OCI-LY3 (cell line): ENCODE data around the gene PCSK5.

ENCODE experiments used
- H2AFZ ChIP-seq: fragments of 200-600, 300-600 bp; shearing (Covaris generic); 2 replicates; pipeline ENCODE4 v1.6.0; 2014; ENCODE audit warnings: antibody characterized with exemption, low read depth, low read length
- H3K27ac ChIP-seq: fragments of 200-600, 300-600 bp; sonication (generic); 2 replicates; pipeline ENCODE4 v1.5.1; 2014; ENCODE audit warnings: mild to moderate bottlenecking, low read length, moderate library complexity, mixed read lengths
- H3K27me3 ChIP-seq: fragments of 200-600, 300-600 bp; sonication (generic); 2 replicates; pipeline ENCODE4 v1.6.1; 2014; ENCODE audit warnings: low read depth, low read length, mixed read lengths
- H3K36me3 ChIP-seq: fragments of 200-600, 300-600 bp; sonication (generic); replicated peaks from 2 replicates; pipeline ENCODE3; 2014; ENCODE audit warnings: low read depth, low read length, mixed read lengths
- H3K4me1 ChIP-seq: fragments of 300-600, 200-600 bp; sonication (generic); 2 replicates; pipeline ENCODE4 v1.6.1; 2014; ENCODE audit warnings: low read length, mixed read lengths
- H3K4me2 ChIP-seq: fragments of 200-600, 300-600 bp; sonication (generic); 2 replicates; pipeline ENCODE4 v1.6.1; 2014; ENCODE audit warnings: low read length, mixed read lengths
- H3K4me3 ChIP-seq: fragments of 300-600, 200-600 bp; sonication (generic); 2 replicates; pipeline ENCODE4 v1.5.1; 2014; ENCODE audit warnings: antibody characterized with exemption, mild to moderate bottlenecking, low read length, moderate library complexity
- H3K79me2 ChIP-seq: fragments of 300-600, 200-600 bp; shearing (Covaris generic); 2 replicates; pipeline ENCODE4 v1.6.1; 2014; ENCODE audit warnings: mild to moderate bottlenecking, low read length, mixed read lengths
- H3K9ac ChIP-seq: fragments of 300-600, 200-600 bp; shearing (Covaris generic); 2 replicates; pipeline ENCODE4 v1.6.0; 2014; ENCODE audit warnings: mild to moderate bottlenecking, low read length, moderate library complexity
- H3K9me3 ChIP-seq: fragments of 200-600, 300-600 bp; shearing (Covaris generic); 2 replicates; pipeline ENCODE4 v1.6.1; 2014; ENCODE audit warnings: low read length, mixed read lengths; ENCODE audit not compliant: insufficient read depth
- H4K20me1 ChIP-seq: fragments of 200-600, 300-600 bp; sonication (generic); 2 replicates; pipeline ENCODE4 v1.6.1; 2016; ENCODE audit warnings: low read length, mixed read lengths; ENCODE audit not compliant: insufficient read depth
- CTCF ChIP-seq: fragments of 200-600, 300-600 bp; sonication (generic); IDR thresholded peaks from 2 replicates; pipeline ENCODE4 v1.5.1; 2014; ENCODE audit warnings: antibody characterized with exemption, low read length, low read depth
- EZH2phosphoT487 ChIP-seq: fragments of 200-600 bp; shearing (Covaris generic); IDR thresholded peaks from 2 replicates; pipeline ENCODE4 v1.6.1; 2018; ENCODE audit warnings: antibody characterized with exemption, mixed run types, low read depth

The PCSK5 gene

GRCh38 chr9:76027416-76027815 is 136.9 kb downstream of the PCSK5 start:
- H3K9me3 ChIP-seq = no peaks in the 10 kb centered on the region
- no peak overlapping the region for H3K4me2 ChIP-seq
- H3K27ac ChIP-seq = no peak overlapping the region
- H2AFZ ChIP-seq = no peak overlapping the region
- no peak overlapping the region for H3K4me3 ChIP-seq
- H3K79me2 ChIP-seq = no peaks in the 10 kb centered on the region
- no peak for TF ChIP-seq EZH2phosphoT487
- no peak for TF ChIP-seq CTCF
- H4K20me1 ChIP-seq = no peaks in the 10 kb centered on the region
- no peaks in the 10 kb centered on the region for H3K36me3 ChIP-seq
- no peak overlapping the region for H3K9ac ChIP-seq
- H3K4me1 ChIP-seq = no peaks in the 10 kb centered on the region
- H3K27me3 ChIP-seq = no peaks in the 10 kb centered on the region

- H3K79me2 ChIP-seq = no peaks in the 10 kb centered on the region
- H3K4me3 ChIP-seq = no peak overlapping the region
- H4K20me1 ChIP-seq = no peaks in the 10 kb centered on the region
- no peaks in the 10 kb centered on the region for H3K4me1 ChIP-seq
- no peaks in the 10 kb centered on the region for H3K36me3 ChIP-seq
- H2AFZ ChIP-seq = no peak overlapping the region
- H3K9me3 ChIP-seq = no peaks in the 10 kb centered on the region
- TF ChIP-seq CTCF (no peak), EZH2phosphoT487 (no peak)
- H3K9ac ChIP-seq = no peak overlapping the region
- H3K4me2 ChIP-seq = no peak overlapping the region
- no peak overlapping the region for H3K27ac ChIP-seq
- H3K27me3 ChIP-seq = no peaks in the 10 kb centered on the region
Observed at GRCh38 chr9:76027861-76028260, 137.4 kb downstream of the PCSK5 start.

- no peak overlapping the region for H3K9ac ChIP-seq
- TF ChIP-seq EZH2phosphoT487 (no peak), CTCF (no peak)
Observed at GRCh38 chr9:76032038-76032796, 141.7 kb downstream of the PCSK5 start.

GRCh38 chr9:76032797-76033373 is 142.4 kb downstream of the PCSK5 start:
- no peak for TF ChIP-seq EZH2phosphoT487
- no peak for TF ChIP-seq CTCF
- no peaks in the 10 kb centered on the region for H3K4me1 ChIP-seq
- no peak overlapping the region for H2AFZ ChIP-seq
- no peak overlapping the region for H3K9ac ChIP-seq
- H4K20me1 ChIP-seq = no peaks in the 10 kb centered on the region
- H3K9me3 ChIP-seq = no peaks in the 10 kb centered on the region
- no peak overlapping the region for H3K4me2 ChIP-seq
- no peak overlapping the region for H3K27ac ChIP-seq
- H3K27me3 ChIP-seq = 0 out of 2 replicates have a peak, but pooled peaks cover 1% of the 10 kb centered on the region
- H3K79me2 ChIP-seq = no peaks in the 10 kb centered on the region
- no peak overlapping the region for H3K4me3 ChIP-seq
- no peaks in the 10 kb centered on the region for H3K36me3 ChIP-seq

More at GRCh38 chr9:76032038-76032796, 141.7 kb downstream of the PCSK5 start:
- Histone ChIP-seq H3K27ac (no peak overlapping the region), H3K4me3 (no peak overlapping the region), H3K27me3 (no peaks in the 10 kb centered on the region), H3K9me3 (no peaks in the 10 kb centered on the region), H3K4me2 (no peak overlapping the region), H3K4me1 (no peaks in the 10 kb centered on the region), H4K20me1 (no peaks in the 10 kb centered on the region), H3K36me3 (no peaks in the 10 kb centered on the region), H2AFZ (no peak overlapping the region), H3K79me2 (no peaks in the 10 kb centered on the region)
